ENCODE data around the gene RAC3. TPM values are rescaled to one million over a fixed set of nuclear protein-coding genes. Genes with fewer than 3 reads are reported as not detected.
A peak's percentile ranks its signal among the peaks of the same experiment; 100 is the strongest.

The RAC3 gene
- total RNA-seq, 1 donor from 2014 or later: 31.6 TPM

DNA sequence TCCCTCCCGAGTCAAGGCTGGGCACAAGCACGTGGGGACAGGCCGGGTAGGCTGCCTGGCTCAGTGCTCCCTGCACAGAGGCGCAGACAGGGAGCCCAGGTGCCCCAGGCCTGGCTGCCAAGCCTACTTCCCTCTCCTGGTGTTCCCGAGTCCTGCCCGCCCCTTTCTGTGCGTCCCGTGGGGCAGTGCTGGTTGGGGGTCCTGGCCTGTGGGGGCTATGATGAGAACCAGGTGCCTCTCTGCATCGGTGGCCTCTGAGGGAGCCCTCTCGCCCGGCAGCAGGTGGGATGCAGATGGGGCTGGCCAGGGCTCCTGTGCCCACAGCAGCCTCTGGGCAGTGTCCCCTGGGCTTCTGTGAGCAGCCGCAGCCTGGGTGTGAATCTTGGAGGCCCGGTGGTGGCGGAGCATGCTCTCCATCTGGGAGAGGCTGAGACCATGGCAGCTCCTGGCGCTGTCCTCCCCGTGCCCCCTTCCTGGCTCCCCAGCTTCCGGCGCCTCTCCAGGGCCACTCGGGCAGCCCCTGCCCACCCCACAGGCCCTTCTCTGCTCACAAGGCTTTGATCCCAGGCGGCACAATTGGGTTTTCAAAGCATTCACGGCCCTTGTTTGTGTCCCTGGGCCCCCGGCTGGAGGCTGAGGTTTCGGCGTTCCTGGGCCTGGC, 16.0 kb upstream of the RAC3 start:
- no peaks in the 10 kb centered on the region for H3K27me3 ChIP-seq
- H2AFZ ChIP-seq (replicated peaks): no peak overlapping the region
- H3K27ac Mint-ChIP-seq: no peak overlapping the region
- no peak overlapping the region for H3K4me3 Mint-ChIP-seq
- H3K4me2 ChIP-seq: no peak overlapping the region
- H3K4me1 ChIP-seq: no peaks in the 10 kb centered on the region
- DNase-seq (ENCODE audit: low spot score): no peak
- no peaks in the 10 kb centered on the region for H3K36me3 Mint-ChIP-seq
- TF ChIP-seq EZH2 (IDR thresholded peaks at IDR 0.05): no peak
- TF ChIP-seq CTCF (IDR thresholded peaks at IDR 0.05): no peak
- no peak for TF ChIP-seq EZH2phosphoT487 (IDR thresholded peaks at IDR 0.05)
- H4K20me1 ChIP-seq (ENCODE audit: low read depth): peaks cover 10% of the 10 kb centered on the region
- no peaks in the 10 kb centered on the region for H3K9me3 Mint-ChIP-seq
- H3K4me3 ChIP-seq: no peak overlapping the region
- H3F3A ChIP-seq (ENCODE audit: low read depth): peaks cover 7% of the 10 kb centered on the region
- H3K9ac ChIP-seq: no peak overlapping the region
- no peaks in the 10 kb centered on the region for H3K79me2 ChIP-seq (ENCODE audit: low read depth)
- H3K4me1 Mint-ChIP-seq: peaks cover 3% of the 10 kb centered on the region
- H3K9me3 ChIP-seq (ENCODE audit: low read depth): no peaks in the 10 kb centered on the region
- H3K36me3 ChIP-seq: no peaks in the 10 kb centered on the region
- peak overlapping the region; percentile 37 for H3K27ac ChIP-seq
- peaks cover 3% of the 10 kb centered on the region for H3K27me3 Mint-ChIP-seq (ENCODE audit: insufficient read depth, low read depth)

DNA sequence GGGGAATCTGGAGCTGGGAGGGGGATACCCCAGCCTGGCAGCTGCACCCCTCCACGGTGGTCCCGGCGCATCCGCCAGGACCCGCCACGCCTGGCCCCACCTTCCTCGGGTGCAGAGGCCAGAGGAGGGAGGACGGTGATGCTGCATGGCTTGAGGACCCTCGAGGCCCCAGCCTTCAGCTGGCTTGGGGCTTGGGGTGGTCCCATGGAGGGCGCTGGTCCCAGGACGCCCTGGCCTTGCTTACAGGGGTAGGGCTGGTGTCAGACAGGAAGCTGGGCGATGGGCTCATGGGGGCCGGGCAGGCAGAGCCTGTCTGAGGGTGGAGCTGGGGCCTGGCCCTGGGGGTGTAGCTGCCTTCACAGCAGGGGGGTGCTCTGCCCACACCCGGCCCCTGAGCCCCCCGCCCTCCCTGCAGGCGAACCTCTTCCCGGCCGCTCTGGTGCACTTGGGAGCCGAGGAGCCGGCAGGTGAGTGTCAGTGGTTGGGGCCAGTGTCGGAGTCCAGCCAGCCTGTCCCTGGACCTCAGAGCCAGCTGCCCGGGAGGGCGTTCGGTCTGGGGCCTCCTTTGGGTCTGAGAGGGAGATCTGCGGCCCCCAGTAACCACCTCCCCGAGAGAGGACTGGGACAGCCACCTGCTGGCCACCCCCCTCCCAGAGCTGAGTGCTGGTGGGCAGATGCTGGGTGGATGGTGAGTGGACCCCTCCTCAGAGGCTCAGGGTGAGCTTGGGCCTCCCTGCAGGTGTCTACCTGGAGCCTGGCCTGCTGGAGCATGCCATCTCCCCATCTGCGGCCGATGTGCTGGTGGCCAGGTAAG, 15.2 kb upstream of the RAC3 start:
- TF ChIP-seq CTCF (IDR thresholded peaks at IDR 0.05): no peak
- TF ChIP-seq EZH2phosphoT487 (IDR thresholded peaks at IDR 0.05): no peak
- TF ChIP-seq EZH2 (IDR thresholded peaks at IDR 0.05): no peak
- no peak overlapping the region for H2AFZ ChIP-seq (replicated peaks)
- H3K9ac ChIP-seq: no peak overlapping the region
- H3K4me3 ChIP-seq: no peak overlapping the region
- H3K27ac Mint-ChIP-seq: no peak overlapping the region
- H3K9me3 Mint-ChIP-seq: no peaks in the 10 kb centered on the region
- no peak overlapping the region for H3K4me2 ChIP-seq
- H3K4me3 Mint-ChIP-seq: no peak overlapping the region
- peaks cover 18% of the 10 kb centered on the region for H4K20me1 ChIP-seq (ENCODE audit: low read depth)
- H3K27ac ChIP-seq: no peak overlapping the region
- no peaks in the 10 kb centered on the region for H3K36me3 Mint-ChIP-seq
- peaks cover 15% of the 10 kb centered on the region for H3F3A ChIP-seq (ENCODE audit: low read depth)
- H3K4me1 Mint-ChIP-seq: peaks cover 3% of the 10 kb centered on the region
- H3K79me2 ChIP-seq (ENCODE audit: low read depth): peaks cover 3% of the 10 kb centered on the region
- no peaks in the 10 kb centered on the region for H3K36me3 ChIP-seq
- H3K27me3 ChIP-seq: no peaks in the 10 kb centered on the region
- no peaks in the 10 kb centered on the region for H3K9me3 ChIP-seq (ENCODE audit: low read depth)
- DNase-seq (ENCODE audit: low spot score): no peak
- no peaks in the 10 kb centered on the region for H3K4me1 ChIP-seq
- peaks cover 3% of the 10 kb centered on the region for H3K27me3 Mint-ChIP-seq (ENCODE audit: insufficient read depth, low read depth)

DNA sequence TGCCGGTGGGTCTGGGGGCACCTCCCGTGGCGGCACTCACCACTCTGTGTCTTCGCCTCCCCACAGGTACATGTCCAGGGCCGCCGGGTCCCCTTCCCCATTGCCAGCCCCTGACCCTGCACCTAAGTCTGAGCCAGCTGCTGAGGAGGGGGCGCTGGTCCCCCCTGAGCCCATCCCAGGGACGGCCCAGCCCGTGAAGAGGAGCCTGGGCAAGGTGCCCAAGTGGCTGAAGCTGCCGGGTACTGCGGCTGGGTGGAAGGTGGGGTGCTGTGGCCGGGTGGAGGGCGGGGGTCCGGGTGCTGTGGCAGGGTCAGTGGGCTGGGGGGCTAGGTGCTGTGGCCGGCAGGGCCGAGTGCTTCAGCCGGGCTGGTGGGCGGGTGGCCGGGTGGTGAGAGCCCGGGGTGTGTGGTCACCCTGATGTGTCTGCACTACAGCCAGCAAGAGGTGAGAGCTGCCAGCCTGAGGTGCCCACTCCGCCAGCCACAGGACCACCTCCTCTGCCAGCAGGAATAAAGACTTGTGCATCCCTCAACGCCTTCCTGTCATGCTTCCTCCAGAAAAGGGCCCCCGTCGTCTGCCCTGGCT, 14.5 kb upstream of the RAC3 start:
- no peak overlapping the region for H3K27ac Mint-ChIP-seq
- no peak overlapping the region for H3K4me2 ChIP-seq
- H2AFZ ChIP-seq (replicated peaks): no peak overlapping the region
- TF ChIP-seq EZH2phosphoT487 (IDR thresholded peaks at IDR 0.05) (no peak), EZH2 (IDR thresholded peaks at IDR 0.05) (no peak), CTCF (IDR thresholded peaks at IDR 0.05) (no peak)
- H3K27me3 ChIP-seq: no peaks in the 10 kb centered on the region
- H3K79me2 ChIP-seq (ENCODE audit: low read depth): peaks cover 10% of the 10 kb centered on the region
- no peak for DNase-seq (ENCODE audit: low spot score)
- H3K27me3 Mint-ChIP-seq (ENCODE audit: insufficient read depth, low read depth): peaks cover 3% of the 10 kb centered on the region
- H4K20me1 ChIP-seq (ENCODE audit: low read depth): peaks cover 25% of the 10 kb centered on the region
- H3F3A ChIP-seq (ENCODE audit: low read depth): peaks cover 15% of the 10 kb centered on the region
- H3K9me3 ChIP-seq (ENCODE audit: low read depth): no peaks in the 10 kb centered on the region
- H3K9me3 Mint-ChIP-seq: no peaks in the 10 kb centered on the region
- peaks cover 5% of the 10 kb centered on the region for H3K4me1 ChIP-seq
- no peak overlapping the region for H3K4me3 ChIP-seq
- H3K9ac ChIP-seq: no peak overlapping the region
- H3K27ac ChIP-seq: peak overlapping the region; percentile 29
- H3K36me3 Mint-ChIP-seq: no peaks in the 10 kb centered on the region
- H3K4me3 Mint-ChIP-seq: no peak overlapping the region
- H3K4me1 Mint-ChIP-seq: peaks cover 9% of the 10 kb centered on the region
- H3K36me3 ChIP-seq: no peaks in the 10 kb centered on the region
